Epithelial cell of proximal tubule (primary cell): ENCODE data around the gene CDH4. TPM values are rescaled to one million over a fixed set of nuclear protein-coding genes. Genes with fewer than 3 reads are reported as not detected.

Experiments used
- DNase-seq: peaks from one replicate; pipeline ENCODE4 v3.0.0-alpha.2; 2011; ENCODE audit warnings: low read depth
- H3K4me3 ChIP-seq: 2 replicates; pipeline ENCODE4 v1.5.1; 2011; ENCODE audit warnings: low read depth, mild to moderate bottlenecking, low read length
- CTCF ChIP-seq: conservative IDR thresholded peaks from 2 replicates; pipeline ENCODE4 v1.5.1; 2012; ENCODE audit warnings: low read depth, mild to moderate bottlenecking, low read length
- total RNA-seq: library from RNA; depleted of rRNA; stranded (reverse); fragments of >200 nt; gene quantifications from 2 replicates; pipeline ENCODE4 v1.2.3, GENCODE V29; 2015

Gene CDH4
- total RNA-seq, 1 donor from 2014 or later: 17.1 TPM

DNA sequence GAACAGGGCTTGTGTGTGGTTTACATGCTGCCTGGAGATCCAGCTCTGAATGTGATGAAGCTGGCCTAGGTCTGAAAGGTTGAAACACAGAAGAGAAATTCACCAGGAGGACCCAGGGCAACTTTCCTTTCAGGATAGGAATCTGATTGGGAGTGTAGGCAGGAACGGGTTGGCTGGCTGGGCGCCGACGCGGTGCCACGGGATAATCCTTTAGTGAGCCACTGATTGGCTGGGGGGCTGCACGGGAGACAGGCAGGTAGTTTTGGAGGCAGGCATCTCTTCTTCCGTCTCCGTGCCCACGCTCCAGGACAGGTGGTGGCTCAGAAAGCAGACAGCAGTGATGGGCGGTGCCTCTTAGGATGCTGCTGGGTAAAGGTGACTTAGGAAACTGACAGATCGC lies 294.6 kb downstream of the CDH4 start:
- TF ChIP-seq CTCF: no peak
- H3K4me3 ChIP-seq: no peak overlapping the region
- DNase-seq: no peak

GRCh38 chr20:61548069-61548468 lies 296.0 kb downstream of the CDH4 start:
- no peak for TF ChIP-seq CTCF

DNA sequence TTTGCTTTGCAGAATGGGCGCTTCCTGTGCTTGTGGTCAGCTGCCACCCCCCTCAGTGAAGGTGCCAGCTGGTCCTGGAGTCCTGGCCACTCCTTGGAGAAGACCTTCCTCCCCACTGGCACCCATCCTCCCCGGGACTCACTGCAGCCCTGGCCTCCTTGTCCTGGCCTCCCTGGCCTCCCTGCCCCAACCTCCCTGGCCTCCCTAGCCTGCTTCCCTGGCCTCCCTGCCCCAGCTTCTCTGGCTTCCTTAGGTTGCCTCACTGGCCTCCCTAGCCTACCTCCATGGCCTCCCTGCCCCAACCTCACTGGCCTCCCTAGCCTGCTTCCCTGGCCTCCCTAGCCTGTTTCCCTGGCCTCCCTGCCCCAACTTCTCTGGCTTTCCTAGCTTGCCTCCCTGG lies 297.8 kb downstream of the CDH4 start:
- TF ChIP-seq CTCF: no peak
- DNase-seq: no peak

More at GRCh38 chr20:61548069-61548468, 296.0 kb downstream of the CDH4 start:
- no peak for DNase-seq
- no peak overlapping the region for H3K4me3 ChIP-seq

GRCh38 chr20:61551401-61551800 lies 299.3 kb downstream of the CDH4 start:
- TF ChIP-seq CTCF: no peak
- DNase-seq: no peak
- no peak overlapping the region for H3K4me3 ChIP-seq

More for the DNA sequence above, 297.8 kb downstream of the CDH4 start:
- no peak overlapping the region for H3K4me3 ChIP-seq

- DNase-seq: no peak
- TF ChIP-seq CTCF: no peak
- no peak overlapping the region for H3K4me3 ChIP-seq
Measured at GRCh38 chr20:61554617-61555016, 302.6 kb downstream of the CDH4 start.

DNA sequence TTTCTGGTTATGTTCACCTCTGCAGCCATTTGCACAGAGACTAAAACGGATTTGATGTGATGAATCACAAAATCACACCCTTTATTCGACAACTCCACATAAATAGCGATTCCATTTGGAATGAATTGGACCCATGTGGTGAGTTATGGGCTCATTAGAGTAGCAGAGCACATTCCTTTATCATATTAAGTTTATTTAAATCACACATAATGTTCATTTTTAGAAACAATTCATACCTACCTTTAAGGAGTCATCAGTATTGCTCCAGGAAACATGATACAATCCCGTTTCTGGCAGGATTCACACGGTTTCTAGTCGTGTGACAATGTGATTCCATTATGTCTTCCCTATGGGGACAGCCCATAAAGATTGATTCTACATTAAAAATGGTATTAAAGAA lies 303.5 kb downstream of the CDH4 start:
- no peak for TF ChIP-seq CTCF
- no peak overlapping the region for H3K4me3 ChIP-seq
- DNase-seq: no peak

GRCh38 chr20:61556111-61556510 lies 304.1 kb downstream of the CDH4 start:
- DNase-seq: peak; percentile 49
- TF ChIP-seq CTCF: no peak
- H3K4me3 ChIP-seq: no peak overlapping the region
